Fibroblast of peridontal ligament (primary cell): ENCODE results near the gene KRTAP3-2.
"Not testable (repeated sequence)": the region's sequence is repeated elsewhere in the genome, so short reads cannot be mapped to it uniquely, and the experiment has no call there.

ENCODE experiments used
- DNase-seq: peaks from one replicate; pipeline ENCODE4 v3.0.0-alpha.2; 2010; ENCODE audit errors: extremely low read depth

The KRTAP3-2 gene

DNA sequence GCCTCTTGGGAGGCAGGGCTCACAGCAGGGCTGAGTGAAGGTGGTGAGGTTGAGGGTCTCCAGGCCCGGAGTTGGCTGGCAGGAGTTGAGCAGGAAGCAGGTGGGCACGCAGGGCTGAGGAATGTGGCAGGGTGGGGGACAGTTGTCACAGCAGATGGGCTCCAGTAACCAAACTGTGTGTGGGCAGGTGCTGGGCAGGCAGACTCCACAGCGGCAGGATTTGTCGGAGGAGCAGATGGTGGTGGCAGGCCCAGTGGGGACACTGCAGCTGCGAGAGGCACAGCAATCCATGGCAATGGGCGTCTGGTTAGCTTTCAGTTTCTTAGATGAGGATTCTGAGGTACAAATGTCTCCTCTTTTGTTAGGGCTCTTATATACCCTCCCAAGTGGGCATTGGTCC lies at the start of gene KRTAP3-2:
TSS of gene KRTAP3-2 (minus strand) at position 344 of the 400 bp plus-strand sequence. CDS start at position 291, 53 bp downstream.
- DNase-seq = not testable (repeated sequence)

DNA sequence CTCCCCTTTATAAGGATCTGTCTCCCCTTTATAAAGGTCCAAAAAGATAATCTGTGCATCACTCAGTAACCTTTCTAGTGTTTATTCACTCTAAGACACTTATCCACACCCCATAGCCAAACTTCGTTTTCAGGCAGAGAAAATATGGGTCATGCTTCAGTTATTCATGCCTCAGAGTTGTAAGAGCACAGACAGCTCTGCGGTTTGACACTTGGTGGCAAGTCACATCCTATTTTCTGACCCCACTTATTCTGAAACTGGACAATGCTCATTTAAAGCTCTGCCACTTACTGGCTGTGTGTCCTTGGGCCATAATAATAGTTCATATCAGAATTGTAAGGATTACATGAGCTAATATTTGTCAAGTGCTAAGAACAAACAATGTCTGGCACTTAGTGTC lies 49.4 kb upstream of the KRTAP3-2 start:
- DNase-seq = peak; percentile 59

DNA sequence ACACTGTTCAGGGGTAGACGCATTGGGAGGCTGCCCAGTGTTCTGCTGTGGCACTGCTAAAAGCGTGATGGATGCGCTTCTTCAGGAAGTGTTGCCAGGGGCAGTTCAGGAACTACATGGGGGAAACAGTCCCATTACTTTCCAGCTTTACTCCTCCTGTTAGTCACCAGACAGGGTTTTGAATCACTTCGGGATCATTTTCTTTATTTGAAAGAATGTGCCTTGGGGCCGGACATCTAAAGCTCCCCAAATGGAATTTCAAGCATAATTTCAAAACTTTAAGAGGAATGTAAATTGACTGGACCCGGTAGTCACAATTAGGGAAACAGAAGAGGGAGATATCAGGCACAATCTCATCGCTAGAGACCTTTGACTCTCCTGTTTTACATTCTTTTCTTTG lies 48.7 kb upstream of the KRTAP3-2 start:
- peak; percentile 73 for DNase-seq

DNA sequence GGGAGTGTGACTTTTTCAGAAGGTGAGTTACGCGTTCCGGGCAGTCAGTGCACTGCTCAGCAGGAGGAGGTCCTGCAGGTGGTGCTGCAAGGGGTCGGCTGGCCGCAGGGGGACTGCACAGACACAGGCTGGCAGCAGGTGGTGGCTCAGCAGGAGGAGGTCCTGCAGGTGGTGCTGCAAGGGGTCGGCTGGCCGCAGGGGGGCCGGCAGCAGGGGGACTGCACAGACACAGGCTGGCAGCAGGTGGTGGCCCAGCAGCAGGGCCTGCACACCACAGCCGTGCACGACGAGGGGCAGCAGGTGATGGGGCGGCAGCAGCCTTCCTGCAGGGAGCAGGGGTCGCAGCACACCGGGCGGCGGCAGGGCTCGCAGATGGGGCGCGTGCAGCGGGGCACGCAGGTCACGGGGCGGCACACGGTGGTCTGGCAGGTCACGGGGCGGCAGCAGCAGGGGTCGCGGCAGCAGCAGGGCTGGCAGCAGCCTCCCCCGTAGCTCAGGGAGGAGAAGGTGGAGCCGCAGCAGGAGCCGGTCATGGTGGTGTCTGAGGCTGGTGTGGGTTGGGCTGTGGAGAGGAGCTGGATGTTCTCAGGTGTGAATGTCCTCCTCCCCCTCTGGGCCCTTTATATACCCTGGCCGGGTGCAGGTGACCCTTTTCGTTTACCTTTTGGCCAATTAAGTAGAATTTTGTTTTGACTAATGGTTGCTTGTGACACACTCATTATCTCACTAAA lies 47.2 kb upstream of the KRTAP3-2 start, which contains the start of gene KRTAP2-1:
TSS of gene KRTAP2-1 (minus strand) at position 582 of the 731 bp plus-strand sequence. CDS start at position 533, 49 bp downstream.
- DNase-seq = not testable (repeated sequence)

DNA sequence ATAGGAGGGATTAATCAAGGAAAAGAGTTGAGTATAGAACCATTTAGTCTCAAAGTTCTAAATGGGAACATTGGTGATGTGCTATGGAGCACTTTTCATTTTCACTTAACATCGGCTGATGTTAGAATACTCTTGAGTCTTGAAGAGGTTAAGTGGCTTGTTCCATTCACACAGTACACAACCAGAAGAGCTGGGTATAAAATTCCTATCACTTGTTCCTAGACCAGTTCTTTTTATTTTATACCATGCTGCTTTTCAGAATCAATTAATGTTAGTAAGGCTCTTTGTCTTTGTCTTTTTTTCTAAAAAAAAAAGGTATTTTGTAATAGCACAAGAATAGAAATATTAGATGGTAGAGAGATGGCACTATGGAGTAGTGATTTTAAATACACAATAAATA lies 43.2 kb upstream of the KRTAP3-2 start:
- no peak for DNase-seq

DNA sequence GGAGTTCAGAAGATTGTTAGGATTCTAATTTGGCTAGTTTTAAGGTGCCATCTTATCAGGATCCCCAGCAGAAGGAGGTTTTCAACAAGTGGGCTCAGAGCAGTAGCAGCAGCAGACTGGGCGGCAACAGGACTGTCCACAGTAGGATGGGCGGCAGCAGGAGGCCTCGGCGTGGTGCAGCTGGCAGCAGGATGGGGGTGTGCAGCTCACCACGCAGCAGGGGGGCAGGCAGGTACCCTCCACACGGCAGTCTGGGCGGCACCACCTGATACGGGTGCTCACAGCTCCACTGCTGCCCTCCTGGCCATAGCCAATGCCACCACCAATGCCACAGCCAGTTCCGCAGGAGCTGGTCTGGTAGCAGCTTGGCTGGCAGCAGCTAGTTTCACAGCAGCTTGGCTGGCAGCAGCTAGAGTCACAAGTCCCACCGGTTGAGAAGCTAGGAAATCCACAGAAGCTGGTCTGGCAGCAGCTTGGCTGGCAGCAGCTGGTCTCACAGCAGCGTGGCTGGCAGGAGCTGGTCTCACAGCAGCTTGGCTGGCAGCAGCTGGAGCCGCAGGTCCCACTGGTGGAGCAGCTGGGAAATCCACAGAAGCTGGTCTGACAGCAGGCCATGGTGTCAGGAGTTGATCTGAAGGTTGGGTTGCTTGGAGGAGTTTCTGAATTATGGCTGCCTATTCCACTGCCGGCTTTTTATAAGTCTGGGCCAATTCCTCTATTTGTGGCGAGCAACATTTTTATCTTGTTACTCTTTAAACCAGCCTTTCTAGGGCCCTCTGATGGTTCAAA lies 41.3 kb upstream of the KRTAP3-2 start, which contains the start of gene KRTAP1-1:
TSS of gene KRTAP1-1 (minus strand) at position 668 of the 789 bp plus-strand sequence. CDS start at position 615, 53 bp downstream.
- DNase-seq = peak; percentile 62

DNA sequence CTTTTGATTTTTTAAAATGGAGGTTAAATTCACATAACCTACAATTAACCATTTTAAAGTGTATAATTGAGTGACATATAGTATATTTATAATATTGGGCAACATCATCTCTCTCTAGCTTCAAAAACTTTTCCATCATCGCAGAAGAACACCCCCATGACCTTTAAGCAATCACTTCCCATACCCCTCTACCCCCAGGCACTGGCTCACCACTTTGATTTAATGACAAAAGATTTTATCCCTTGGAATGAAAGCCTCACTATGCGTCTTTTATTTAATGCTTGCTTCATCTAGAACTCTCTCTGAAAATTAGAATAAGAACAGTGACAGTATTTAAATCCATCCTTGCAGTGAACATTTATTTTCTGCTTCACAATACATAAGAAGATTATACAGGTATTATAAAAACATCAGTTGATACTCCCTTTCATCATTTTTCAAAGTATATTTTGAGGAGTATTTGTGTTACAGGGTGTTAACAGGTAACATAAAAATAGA lies 38.2 kb upstream of the KRTAP3-2 start:
- DNase-seq = no peak

DNA sequence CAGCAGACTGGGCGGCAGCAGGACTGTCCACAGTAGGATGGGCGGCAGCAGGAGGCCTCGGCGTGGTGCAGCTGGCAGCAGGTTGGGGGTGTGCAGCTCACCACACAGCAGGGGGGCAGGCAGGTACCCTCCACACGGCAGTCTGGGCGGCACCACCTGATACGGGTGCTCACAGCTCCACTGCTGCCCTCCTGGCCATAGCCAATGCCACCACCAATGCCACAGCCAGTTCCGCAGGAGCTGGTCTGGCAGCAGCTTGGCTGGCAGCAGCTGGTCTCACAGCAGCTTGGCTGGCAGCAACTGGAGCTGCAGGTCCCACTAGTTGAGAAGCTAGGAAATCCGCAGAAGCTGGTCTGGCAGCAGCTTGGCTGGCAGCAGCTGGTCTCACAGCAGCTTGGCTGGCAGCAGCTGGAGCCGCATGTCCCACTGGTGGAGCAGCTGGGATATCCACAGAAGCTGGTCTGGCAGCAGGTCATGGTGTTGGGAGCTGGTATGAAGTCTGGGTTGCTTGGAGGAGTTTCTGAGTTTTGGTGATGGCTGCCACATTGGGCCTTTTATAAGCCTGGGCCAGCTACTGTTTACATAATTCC lies 34.7 kb upstream of the KRTAP3-2 start, which contains the start of gene KRTAP1-3:
TSS of gene KRTAP1-3 (minus strand) at position 529 of the 590 bp plus-strand sequence. CDS start at position 476, 53 bp downstream.
- not testable (repeated sequence) for DNase-seq

DNA sequence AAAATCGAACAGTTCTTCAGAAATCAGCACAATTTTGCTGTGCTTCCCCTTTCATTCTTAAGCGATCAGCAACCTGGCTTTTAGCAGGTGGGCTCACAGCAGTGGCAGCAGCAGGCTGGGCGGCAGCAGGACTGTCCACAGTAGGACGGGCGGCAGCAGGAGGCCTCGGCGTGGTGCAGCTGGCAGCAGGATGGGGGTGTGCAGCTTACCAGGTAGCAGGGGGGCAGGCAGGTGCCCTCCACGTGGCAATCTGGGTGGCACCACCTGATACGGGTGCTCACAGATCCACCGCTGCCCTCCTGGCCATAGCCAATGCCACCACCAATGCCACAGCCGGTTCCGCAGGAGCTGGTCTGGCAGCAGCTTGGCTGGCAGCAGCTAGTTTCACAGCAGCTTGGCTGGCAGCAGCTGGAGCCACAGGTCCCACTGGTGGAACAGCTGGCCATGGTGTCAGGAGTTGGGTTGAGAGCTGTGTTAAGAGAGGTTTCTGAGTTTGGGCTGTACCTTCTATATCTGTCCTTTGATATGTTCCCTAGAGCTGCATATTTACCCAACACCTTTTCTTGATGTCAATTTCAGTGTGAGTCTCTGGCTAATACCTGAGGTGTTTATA lies 30.0 kb upstream of the KRTAP3-2 start, which contains the start of gene KRTAP1-4:
TSS of gene KRTAP1-4 (minus strand) at position 563 of the 613 bp plus-strand sequence. CDS start at position 446, 117 bp downstream.
- DNase-seq = no peak

DNA sequence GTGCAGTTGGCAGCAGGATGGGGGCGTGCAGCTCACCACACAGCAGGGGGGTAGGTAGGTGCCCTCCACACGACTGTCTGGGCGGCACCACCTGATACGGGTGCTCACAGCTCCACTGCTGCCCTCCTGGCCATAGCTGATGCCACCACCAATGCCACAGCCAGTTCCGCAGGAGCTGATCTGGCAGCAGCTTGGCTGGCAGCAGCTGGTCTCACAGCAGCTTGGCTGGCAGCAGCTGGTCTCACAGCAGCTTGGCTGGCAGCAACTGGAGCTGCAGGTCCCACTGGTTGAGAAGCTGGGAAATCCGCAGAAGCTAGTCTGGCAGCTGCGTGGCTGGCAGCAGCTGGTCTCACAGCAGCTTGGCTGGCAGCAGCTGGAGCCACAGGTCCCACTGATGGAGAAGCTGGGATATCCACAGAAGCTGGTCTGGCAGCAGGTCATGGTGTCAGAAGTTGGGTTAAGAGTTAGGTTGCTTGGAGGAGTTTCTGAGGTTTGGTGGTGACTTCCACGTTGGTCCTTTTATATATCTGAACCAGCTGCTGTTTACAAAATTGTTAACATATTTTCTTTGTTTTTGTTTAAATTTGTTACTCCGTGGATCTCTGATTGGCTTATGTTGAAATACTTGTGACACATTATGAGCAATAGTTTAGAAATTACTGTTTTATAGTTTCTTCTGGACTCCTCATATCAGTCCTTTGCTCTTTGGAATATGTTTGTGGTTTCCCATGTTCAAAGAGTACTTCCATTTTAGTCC lies 27.2 kb upstream of the KRTAP3-2 start, which contains the start of gene KRTAP1-5:
TSS of gene KRTAP1-5 (minus strand) at position 494 of the 757 bp plus-strand sequence. CDS start at position 441, 53 bp downstream.
- peak; percentile 98 for DNase-seq

DNA sequence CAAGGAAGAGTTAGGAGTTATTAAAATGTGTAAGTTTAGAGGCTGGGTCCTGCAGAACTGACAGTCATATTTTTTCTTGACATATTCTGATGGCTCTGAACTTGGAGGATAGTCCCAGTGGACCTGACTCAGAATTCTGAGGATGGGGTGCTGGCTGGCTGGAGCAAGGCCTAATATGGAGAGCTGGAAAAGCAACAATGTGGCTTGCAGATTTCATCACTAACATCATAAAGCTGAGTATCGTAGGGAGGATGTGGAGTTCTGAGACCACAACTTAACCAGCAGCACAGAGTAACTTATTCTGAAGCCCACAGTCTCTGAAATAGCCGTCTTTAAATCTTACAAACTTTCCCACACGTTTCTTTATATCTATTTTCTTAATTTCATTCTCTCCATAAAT lies 25.0 kb upstream of the KRTAP3-2 start:
- DNase-seq = peak; percentile 77

DNA sequence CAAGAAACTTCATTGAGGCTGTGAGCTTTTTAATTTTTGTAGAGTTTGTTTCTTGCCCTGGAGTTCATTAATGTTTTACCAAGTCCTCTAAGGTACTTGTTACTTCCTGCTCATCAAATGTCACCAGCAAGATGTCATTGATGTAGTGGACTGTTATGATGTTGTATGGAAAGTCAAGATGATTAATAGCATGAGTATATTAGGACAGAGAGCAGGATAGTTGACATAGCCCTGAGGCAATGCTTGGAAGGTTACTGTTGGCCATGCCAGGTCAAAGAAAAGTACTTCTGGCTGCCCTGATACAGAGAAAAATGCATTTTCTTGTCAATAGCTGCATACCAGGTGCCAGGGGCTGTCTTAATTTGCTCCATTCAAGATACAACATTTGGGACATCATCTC lies 20.6 kb upstream of the KRTAP3-2 start:
- no peak for DNase-seq

DNA sequence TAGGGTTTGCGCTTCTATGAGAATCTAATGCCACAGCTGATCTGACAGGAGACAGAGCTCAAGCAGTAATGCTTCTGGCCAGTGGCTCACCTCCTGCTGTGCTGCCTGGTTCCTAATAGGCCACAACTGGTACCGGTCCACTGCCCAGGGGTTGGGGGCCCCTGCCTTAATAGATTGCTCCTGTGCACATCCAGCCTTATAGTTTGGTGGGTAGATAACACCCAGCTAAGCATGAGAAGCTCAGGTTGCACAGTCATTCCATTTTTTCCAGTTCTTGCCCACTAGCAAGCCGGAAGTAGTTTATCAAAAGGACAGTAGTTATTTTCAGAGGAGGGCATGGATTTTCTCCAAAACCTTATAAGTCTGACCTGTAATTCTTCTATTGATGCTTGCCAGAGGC lies 19.7 kb upstream of the KRTAP3-2 start:
- DNase-seq = no peak

DNA sequence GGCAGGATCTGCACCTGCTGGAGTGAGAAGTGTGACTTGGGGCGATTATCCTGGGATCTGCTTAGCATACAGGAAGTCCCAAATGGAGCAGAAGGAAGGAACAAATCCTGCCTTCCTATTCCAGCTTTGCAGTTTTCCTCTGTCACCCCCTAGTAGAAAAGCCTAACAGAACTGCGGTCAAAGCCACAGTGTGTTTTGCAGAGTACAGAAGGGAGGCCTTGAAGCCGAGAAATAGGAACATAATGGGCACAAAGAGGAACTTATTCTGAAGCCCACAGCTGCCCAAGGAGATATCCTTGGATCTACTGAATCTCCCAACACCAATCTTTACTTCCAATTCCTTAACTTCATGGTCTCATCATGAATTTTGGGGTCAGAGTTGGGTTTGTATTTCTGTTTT lies 18.8 kb upstream of the KRTAP3-2 start:
- DNase-seq = no peak

DNA sequence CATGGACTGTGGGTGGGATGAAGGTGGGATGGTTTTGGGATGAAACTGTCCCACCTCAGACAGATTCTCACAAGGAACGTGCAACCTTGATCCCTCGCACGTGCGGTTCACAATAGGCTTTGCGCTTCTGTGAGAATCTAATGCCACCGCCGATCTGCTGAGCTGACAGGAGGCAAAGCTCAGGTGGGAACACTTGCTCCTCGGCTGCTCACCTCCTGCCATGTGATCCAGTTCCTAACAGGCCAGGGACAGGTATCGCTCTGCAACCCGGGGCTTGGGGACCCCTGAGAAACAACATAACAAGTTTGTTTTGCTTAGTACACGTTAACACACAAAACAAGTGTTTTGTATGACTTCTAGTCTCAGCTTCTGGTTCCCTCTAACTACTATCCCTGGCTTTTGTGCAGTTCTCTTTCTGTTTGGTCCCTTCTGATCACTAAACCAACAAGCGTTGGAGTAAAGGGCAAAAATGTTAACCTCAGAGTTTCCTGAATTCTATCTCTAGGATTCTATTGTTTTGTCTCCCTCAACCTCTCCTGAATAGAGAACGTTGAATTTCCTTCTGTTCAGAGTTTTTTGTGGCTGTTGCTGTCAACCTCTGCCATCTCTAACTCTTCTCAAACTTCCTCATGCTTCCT lies 17.0 kb upstream of the KRTAP3-2 start:
- no peak for DNase-seq

DNA sequence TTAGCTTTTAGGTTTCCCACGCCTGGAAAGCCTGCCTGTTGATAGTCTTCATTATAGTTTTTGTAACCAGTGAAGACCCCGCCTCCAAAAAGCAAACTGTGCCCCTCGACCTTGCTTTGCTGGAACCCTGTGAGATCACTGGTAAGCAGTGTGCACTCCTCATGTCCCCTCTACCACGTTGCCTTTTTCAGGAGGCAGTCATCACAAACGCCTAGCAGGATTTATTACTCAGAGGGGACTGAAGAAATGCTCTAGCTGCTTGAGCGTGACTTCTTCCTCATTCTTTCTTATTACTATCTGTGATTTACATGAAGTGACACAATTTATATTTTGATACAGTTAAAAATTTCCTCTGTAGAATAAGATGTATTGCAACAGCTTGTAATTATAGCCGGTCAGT lies 15.7 kb upstream of the KRTAP3-2 start:
- no peak for DNase-seq

DNA sequence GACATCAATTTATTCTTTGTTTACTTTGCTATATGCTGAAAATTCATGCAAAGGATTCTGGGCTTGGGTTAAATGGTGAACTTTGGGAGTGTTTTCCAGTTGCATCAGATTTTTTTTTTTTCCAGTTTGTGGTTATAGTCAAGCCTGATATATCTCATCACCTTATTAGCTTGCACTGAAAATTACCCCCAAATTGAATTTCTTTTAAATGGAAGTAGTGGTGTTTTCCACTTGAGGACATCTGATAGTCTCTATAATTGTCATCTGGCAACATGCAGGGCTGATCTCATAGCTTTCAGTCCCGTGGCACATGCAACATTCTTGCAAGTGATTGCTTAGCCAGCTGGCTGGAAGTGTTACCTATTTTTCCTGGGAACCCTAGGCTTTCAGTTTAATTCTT lies 13.9 kb upstream of the KRTAP3-2 start:
- DNase-seq = peak; percentile 95

DNA sequence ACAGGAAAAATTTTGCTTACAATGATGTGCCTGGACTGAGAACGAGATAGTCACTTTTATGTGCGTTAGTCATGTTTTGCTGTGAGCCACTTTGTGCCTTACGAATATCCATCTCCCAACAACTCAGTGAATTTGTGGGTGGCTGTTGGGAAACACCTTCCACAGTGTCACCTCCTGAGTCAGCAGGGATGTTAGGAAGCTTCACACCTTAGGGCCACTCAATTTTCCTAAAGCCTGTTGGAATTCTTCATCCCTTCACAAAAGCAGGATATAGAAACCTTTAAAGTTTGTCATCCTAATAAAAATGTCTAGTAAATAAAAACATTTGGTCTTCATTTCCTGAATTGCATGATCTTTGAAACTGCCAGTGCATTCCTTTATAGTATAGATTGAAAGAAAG lies 13.5 kb upstream of the KRTAP3-2 start:
- DNase-seq = no peak

DNA sequence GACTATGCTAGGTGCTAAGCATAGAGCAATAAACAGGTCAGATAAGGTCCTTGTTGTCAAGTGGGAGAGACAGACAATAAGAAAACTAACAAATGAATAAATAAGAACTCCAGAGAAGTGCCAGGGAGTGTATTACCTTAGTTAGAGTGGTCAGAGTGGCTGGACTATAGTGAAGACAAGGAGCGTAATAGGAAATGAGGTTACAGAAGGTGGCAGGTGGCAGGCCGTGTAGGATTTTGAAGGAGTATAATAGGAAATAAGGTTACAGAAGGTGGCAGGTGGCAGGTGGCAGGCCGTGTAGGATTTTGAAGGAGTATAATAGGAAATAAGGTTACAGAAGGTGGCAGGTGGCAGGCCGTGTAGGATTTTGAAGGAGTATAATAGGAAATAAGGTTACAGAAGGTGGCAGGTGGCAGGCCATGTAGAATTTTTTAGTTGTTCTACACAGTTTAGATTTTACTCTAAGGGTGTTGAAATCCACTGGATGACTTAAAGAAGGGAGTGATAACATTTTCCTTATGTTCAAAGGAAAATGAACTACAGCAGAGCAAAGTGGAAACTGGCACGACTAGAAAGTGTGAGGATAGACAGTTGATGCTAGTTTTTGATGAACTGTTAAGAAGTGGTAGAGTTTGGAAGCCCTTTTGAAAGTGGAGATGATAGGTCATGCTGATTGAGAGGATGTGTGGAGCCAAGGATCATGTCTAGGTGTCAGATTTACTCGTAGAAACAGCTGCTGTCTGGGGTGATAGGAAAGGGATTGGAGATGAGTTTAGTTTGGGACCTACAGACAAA lies 12.8 kb upstream of the KRTAP3-2 start:
- DNase-seq = no peak
